GM19043 (cell line): ENCODE measurements around the gene PARP1.

ENCODE experiments used
- ATAC-seq: cut with Tn5 transposase; IDR thresholded peaks from one replicate; pipeline ENCODE4 v1.9.1; 2021; ENCODE audit warnings: low read depth; ENCODE audit not compliant: unreplicated experiment

The PARP1 gene

GRCh38 chr1:226408285-226409184, 642 bp upstream of the PARP1 start:
- no peak for ATAC-seq

GRCh38 chr1:226407199-226407496, 745 bp downstream of the PARP1 start:
- no peak for ATAC-seq

- no peak for ATAC-seq
These were observed 1.5 kb downstream of the PARP1 start for GRCh38 chr1:226406401-226406881.

GRCh38 chr1:226405411-226405988, 2.4 kb downstream of the PARP1 start:
- peak; percentile 31 for ATAC-seq

GRCh38 chr1:226404904-226405222, 3.0 kb downstream of the PARP1 start:
- no peak for ATAC-seq

- ATAC-seq: no peak
These were observed 3.6 kb downstream of the PARP1 start for GRCh38 chr1:226404063-226404903.

GRCh38 chr1:226403201-226404034, 4.5 kb downstream of the PARP1 start:
- ATAC-seq: no peak

GRCh38 chr1:226402739-226403165, 5.1 kb downstream of the PARP1 start:
- no peak for ATAC-seq

- no peak for ATAC-seq
These were observed 6.3 kb downstream of the PARP1 start for GRCh38 chr1:226401355-226402303.

GRCh38 chr1:226400519-226401354, 7.2 kb downstream of the PARP1 start:
- no peak for ATAC-seq

GRCh38 chr1:226397955-226398636, 9.8 kb downstream of the PARP1 start:
- ATAC-seq: no peak

GRCh38 chr1:226397011-226397926, 10.6 kb downstream of the PARP1 start:
- ATAC-seq: no peak

- no peak for ATAC-seq
These were observed 12.1 kb downstream of the PARP1 start for GRCh38 chr1:226395753-226396152.

- no peak for ATAC-seq
These were observed 13.4 kb downstream of the PARP1 start for GRCh38 chr1:226394462-226394861.

GRCh38 chr1:226390681-226391080, 17.2 kb downstream of the PARP1 start:
- ATAC-seq: no peak

- no peak for ATAC-seq
These were observed 19.8 kb downstream of the PARP1 start for GRCh38 chr1:226388131-226388530.

GRCh38 chr1:226384717-226385116, 23.2 kb downstream of the PARP1 start:
- no peak for ATAC-seq
